GM12892 (cell line): ENCODE data around the gene PIGZ.

Experiments used
- POLR2A ChIP-seq: IDR thresholded peaks from 2 replicates; pipeline ENCODE4 v1.6.1; 2011; ENCODE audit warnings: low read depth, low read length, control low read depth
- POLR2AphosphoS5 ChIP-seq: IDR thresholded peaks from 2 replicates; pipeline ENCODE4 v1.6.1; 2011; ENCODE audit warnings: low read depth, low read length, control low read depth
- TAF1 ChIP-seq: IDR thresholded peaks from 2 replicates; pipeline ENCODE4 v1.6.1; 2011; ENCODE audit warnings: low read depth, mild to moderate bottlenecking, control low read depth, low read length, borderline replicate concordance

GRCh38 chr3:196962108-196962929 lies 6.3 kb downstream of the PIGZ start:
- TF ChIP-seq POLR2AphosphoS5 (no peak), TAF1 (no peak), POLR2A (no peak)
